Activated CD4-positive, alpha-beta T cell treated with anti-CD3 and anti-CD28 coated beads, Interleukin-2, amount 50 U/mL, for 4 hours (primary cell): ENCODE results near the gene IGFN1.
"Not testable (repeated sequence)": the region's sequence is repeated elsewhere in the genome, so short reads cannot be mapped to it uniquely, and the experiment has no call there.

Source experiments
- DNase-seq, 2 experiments: peaks; one replicate each; pipeline ENCODE4 v3.0.0-alpha.2; 2020

IGFN1 gene

DNA sequence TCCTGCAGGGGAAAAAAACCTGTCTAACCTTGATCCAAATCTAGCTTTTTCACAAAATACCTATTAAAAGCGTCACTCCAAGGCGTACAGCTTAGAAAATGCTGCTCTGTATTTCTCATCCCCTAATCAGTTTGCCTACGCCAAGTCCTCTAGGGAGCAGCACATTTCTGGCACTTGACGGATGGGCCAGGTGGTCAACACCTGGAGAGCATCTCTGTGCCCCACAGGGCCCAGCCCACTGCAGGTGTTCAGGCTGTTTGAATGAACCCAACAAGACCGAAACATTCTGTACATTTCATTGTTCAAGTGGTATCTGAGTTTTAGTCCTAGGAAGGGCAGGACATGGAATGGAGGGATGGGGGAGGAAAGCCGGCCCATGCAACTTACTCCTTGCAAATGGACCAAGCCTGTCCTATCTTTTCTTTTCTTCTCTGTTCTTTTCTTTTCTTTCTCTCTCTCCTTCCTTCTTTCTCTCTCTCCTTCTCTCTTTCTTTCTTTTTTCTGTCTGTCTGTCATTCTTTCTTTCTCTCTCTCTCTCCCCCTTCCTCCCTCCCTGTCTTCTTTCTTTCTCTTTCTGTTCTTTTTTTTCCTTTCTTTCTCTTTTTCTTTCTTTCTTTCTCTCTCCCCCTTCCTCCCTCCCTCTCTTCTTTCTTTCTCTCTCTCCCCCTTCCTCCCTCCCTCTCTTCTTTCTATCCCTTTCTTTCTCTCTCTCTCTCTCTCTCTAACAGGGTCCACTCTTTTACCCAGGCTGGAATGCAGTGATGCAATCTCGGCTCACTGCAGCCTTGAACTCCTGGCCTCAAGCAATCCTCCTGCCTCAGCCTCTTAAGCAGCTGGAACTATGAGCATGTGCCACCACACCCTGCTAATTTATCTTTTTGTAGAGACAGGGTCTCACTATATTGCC is 29.1 kb downstream of the IGFN1 start:
- DNase-seq, result no peak

DNA sequence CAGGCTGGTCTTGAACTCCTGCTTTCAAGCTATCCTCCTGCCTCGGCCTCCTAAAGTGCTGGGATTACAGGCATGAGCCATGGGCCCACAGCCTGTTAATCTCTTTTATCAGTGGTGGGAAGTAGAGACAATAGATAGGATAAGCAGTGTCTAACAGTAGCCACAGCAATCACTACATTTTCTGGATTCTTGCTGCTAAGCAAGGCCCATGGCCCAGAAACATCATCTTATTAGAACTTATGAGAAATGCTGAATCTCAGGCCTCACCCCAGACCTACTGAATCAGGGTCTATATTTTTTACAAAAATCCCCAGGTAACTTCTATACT is 29.7 kb downstream of the IGFN1 start:
- DNase-seq, result no peak

GRCh38 chr1:201221201-201221846 is 30.7 kb downstream of the IGFN1 start:
- no peak for DNase-seq

DNA sequence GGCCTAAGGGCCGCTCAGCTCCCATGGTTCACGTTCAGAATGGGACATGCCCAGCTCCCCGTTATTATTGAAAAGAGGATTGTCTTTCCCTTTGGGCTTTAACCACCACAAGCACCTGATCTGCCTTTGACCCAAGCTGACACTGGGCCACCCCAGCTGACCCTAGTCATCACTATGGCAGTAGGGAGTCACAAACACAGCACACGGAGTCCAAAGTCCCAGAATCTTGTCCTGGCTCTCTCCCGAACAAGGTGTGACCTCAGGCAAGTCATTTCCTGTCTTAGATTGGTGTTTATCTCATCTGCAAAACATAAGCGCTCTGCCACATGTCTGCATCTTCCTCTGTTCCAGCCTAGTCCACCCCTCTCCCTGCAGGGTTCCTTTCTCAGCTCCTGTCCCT is 31.5 kb downstream of the IGFN1 start:
- no peak for DNase-seq

GRCh38 chr1:201223852-201224665 is 33.4 kb downstream of the IGFN1 start:
- DNase-seq, result no peak

GRCh38 chr1:201224666-201225370 is 34.2 kb downstream of the IGFN1 start:
- no peak for DNase-seq

GRCh38 chr1:201226178-201226514 is 35.5 kb downstream of the IGFN1 start:
- no peak for DNase-seq

- no peak for DNase-seq
Observed at GRCh38 chr1:201226859-201227488, 36.4 kb downstream of the IGFN1 start.

DNA sequence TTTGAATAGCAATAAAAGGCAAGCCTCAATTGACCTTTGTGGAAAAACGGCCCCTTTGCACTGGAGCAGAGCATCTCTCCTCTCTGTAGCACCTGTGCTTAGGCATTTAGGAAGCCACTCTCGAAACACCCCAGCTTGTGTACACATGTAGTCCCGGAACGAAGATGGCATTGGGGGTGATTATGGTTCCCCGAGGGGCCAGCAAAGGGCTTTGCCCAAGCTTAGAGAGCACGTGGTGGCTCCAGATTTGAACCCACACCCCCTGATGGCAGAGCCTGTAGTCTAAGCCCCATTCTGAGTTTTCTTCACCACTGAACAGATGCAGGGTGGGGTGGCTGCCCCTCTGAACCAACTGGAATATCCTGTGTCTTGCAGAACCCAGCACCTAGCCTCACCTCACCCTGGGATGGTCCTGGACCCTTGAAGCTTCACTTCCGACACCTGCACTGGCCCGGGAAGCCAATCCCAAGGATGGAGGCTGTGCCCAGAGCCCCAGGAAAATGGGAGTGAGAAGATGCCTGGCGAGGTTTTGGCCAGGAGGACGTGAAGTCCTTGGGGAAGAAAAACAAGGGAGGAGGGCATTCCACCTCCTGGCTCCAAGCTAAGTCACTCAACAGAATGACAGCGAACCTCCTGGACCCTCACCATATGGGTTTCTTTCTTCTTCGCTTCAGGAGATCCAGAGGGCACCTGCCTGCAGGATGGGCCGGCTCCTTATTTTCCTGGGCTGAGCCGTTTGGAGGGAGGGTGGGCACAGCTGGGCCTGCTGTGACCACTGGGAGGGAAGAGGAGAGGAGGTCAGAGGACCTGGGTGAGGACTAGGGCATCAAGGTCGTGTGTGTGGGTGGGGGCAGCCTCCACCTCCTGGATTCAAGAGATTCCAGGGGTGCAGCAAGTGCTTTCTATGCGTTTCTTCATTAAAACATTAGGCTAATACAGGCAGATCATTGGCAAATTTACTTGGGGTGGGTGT is 37.7 kb downstream of the IGFN1 start:
- no peak for DNase-seq

DNA sequence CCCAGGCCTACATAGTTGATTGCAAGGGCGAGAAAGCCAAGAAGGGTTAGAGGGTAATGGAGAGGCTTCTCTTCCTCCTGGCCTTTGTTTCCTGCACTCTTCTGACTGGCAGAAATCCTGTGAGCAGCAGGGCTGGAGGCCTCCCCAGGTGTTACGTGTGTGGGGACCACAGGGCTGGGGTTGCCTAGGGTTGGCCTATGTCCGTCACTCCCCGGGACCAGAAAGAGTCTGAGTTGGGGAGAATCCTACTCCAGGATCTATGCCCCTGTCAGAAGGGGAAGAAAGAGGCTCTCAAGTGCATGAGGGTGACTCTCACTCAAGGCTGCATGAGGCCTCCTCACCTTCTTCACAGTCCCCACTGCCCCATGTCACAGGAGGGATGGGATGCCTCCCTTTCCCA is 38.5 kb downstream of the IGFN1 start:
- no peak for DNase-seq

DNA sequence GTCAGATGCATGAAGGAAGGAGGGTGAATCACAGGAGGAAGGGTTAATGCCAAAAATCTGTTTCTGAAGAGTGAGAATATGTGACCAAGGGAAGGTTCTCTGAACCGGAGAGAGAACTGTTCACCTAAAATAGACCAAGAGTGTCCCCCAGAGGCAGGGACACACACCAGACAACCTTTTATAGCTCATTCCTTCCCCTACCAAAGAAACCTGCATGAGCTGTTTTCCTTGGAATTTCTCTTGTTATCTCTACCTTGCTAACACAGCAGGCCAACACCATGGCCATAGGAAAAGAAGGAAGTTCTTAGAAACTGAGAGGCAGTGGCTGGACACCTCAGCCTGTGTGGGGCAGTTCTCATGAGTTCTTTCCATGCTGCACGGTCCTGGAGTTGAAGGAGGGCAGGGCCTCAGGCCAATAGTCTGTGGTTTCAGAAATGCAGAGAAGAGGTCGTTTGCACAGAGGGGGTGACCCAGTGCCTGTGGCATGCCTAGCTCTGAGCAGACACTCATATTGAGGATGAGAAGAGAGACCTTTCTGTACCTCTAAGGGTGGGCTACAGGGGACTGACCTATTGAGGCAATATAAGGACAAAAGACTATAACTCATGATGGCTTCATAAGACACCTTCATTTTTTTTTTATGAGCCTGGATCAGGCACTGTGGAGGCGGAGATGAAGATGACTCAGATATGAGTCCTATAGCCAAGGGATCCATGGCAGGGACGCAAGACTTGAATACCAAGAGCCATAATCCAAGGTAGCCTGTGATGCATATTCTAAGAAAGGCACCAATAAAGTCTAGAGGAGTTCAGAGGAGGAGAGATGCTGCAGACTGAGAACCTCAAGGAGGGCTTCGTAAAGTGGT is 39.4 kb downstream of the IGFN1 start:
- no peak for DNase-seq

DNA sequence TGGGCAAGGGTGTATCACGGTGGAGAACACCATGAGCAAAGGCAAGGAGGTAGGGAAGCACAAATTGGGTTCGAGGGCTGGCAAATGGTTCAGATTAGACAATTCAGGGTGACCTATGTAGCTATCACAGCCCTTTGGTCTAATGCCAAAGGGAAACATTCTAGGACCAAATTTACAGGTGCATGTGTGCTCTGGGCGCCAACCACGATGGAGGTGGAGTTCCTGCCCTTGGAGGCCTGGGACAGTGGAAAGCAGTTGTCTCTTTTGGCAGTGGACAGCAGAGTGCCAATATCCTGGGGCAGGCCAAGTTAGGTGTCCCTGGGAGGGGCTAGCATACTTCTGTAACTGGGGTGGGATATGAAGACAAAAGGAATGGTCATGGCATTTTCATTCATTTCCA is 40.1 kb downstream of the IGFN1 start:
- DNase-seq, result no peak

GRCh38 chr1:201239646-201240045 is 49.0 kb downstream of the IGFN1 start:
- not testable (repeated sequence) for DNase-seq

- no peak for DNase-seq
Observed at GRCh38 chr1:201240171-201240570, 49.5 kb downstream of the IGFN1 start.

DNA sequence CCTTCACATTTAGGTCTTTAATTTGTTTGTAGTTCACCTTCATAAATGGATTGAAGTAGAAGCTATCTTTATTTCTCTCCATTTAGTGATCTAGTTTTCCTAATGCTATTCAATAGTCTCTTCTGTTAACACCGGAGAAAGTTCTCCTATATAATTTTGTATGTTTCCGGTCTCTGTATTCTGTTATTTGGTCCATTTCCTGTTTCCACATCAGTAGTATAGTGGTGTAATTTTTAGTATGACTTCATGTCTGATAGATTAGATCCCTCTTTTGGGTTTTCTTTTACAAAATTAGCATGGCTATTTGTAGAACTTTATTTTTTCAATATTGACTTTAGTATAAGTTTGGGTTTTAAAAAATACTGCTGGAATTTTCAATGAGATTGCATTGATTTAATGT is 51.1 kb downstream of the IGFN1 start:
- DNase-seq, result no peak

- no peak for DNase-seq
Observed at GRCh38 chr1:201245082-201245481, 54.5 kb downstream of the IGFN1 start.

DNA sequence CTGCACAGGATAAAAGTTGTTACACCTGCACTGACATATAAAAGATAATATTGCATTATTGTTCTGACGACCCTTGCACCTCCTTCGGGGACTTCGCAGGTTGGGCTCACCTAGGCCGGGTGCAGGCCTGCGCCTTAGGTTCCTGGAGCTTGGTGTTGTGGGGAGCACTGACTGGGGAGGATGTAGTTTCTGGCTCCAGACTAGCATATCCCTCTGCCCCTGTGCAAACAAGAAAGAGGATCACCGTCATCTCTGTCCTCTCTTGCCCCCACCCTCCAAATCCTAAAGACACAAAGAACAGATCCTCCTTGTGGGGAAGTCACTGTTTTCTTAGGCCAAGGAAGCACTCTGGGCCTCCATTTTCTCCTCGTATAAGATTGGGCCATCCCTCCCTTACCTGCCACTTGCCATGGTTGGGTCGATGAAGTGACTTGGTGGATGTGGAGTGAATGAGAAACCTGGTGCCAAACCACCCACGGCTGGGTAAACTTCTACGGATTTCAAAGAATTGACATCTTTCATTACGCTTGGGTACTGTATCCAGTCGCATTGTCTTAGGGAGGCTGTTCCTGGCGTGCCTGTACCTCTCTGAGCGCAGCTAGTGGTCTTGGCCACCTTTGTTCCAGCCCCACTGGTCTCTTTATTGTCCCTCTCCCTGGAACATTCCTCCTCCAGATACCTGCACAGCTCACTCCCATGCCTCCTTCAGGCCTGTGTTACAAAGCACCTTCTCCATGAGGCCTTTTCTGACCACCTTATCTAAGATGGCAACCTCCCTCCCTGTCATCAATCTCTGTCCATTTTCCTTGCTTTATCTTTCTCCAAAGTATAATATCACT is 58.3 kb downstream of the IGFN1 start:
- DNase-seq, result no peak

DNA sequence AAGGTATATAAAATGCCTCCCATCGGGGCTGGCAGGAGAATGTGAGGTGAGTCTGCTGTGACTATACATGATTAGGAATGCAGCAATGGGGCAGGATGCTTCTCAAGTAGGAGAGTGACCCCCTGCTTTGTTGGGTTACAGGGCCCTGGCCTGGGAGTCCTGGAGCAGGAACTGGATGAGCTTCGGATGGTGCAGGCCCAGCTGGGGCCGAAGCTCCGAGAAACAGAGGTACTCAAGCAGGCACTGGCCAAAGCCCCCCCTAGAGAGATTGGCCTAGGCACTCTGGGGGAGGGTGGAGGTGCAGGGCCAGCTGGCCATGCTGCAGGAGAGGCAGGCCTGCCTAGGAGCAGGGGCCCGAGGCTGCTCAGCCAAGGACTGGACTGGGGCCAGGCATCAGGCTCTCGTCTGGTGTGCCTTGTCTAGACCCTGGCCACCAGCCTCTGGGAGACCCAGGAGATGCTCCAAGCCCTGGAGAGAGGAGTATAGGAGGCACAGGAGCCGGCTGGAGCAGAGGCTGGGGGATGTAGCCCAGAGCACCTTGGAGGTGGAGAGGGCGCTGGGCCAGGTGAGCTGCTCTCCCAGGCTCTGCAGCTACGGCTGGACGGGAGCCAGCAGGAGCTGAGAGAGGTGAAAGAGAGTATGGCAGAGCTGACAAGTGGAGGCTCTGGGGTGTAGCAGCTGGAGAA is 59.8 kb downstream of the IGFN1 start:
- DNase-seq, result no peak

- DNase-seq, result no peak
Observed at GRCh38 chr1:201251411-201251810, 60.8 kb downstream of the IGFN1 start.
